ENCODE results near the gene GRIK4. TPM values are rescaled to one million over a fixed set of nuclear protein-coding genes. Genes with fewer than 3 reads are reported as not detected.

Gene GRIK4
- total and polyA plus RNA-seq, 2 of the 4 experiments (the other 2 are of a cell fraction): 0.18 to 0.38 TPM

DNA sequence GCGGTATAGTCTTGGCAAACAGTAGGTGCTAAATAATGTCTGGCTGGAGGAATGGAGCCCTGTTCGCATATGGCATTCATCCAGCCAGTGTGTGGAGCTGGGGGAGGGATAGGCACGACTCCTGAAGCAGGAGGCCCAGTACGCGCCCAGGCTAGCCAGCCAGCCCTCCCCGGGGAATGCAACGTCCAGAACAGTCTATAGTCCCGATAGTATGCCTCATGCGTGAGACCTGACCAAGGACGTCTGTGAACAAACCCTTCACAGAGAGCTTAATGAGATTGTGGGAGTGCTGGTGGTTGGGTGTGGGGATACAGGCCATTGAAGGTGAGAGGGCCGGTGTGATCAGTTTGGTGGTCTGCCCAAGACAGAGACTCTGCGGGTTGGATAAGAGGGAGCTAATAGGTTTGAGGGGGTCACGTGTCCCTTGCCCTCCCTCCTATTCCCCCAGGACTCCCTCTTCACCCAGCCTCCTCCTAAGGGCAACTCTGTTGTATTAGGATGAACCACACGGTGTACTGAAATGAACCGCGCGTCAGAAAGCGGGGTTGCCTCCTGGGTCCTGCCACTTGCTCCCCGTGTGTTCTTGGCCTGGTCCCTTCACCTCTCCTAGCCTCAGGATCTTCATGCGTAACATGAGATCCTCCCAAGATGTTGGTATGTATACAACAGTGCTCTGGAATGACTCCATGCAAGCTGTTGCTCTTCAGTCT is 987 bp upstream of the GRIK4 start:
- no peak overlapping the region for H3K4me2 ChIP-seq (ENCODE audit: low read depth, low read length)
- H4K8ac ChIP-seq (ENCODE audit: low read depth in 2 of 2, low read length in 2 of 2): no peak overlapping the region
- no peak overlapping the region for H3K4ac ChIP-seq (ENCODE audit: low read depth, low read length)
- H3K9me1 ChIP-seq (ENCODE audit: insufficient read depth, low read length): no peaks in the 10 kb centered on the region
- H3K23ac ChIP-seq (ENCODE audit: low read depth, low read length): no peak overlapping the region
- H2BK20ac ChIP-seq (ENCODE audit: low read depth, low read length): no peak overlapping the region
- TF ChIP-seq, protein P1, sequence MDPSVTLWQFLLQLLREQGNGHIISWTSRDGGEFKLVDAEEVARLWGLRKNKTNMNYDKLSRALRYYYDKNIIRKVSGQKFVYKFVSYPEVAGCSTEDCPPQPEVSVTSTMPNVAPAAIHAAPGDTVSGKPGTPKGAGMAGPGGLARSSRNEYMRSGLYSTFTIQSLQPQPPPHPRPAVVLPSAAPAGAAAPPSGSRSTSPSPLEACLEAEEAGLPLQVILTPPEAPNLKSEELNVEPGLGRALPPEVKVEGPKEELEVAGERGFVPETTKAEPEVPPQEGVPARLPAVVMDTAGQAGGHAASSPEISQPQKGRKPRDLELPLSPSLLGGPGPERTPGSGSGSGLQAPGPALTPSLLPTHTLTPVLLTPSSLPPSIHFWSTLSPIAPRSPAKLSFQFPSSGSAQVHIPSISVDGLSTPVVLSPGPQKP (IDR thresholded peaks at IDR 0.05; ENCODE audit: borderline replicate concordance, low read depth, low read length): no peak
- TF ChIP-seq SMC3 (IDR thresholded peaks at IDR 0.05; ENCODE audit: low read depth, low read length) (no peak), RFX5 (IDR thresholded peaks at IDR 0.05; ENCODE audit: low read depth, low read length) (no peak), POLR2A (IDR thresholded peaks at IDR 0.05; ENCODE audit: low read depth, low read length) (no peak), RAD21 (IDR thresholded peaks at IDR 0.05; ENCODE audit: low read length) (no peak), CHD1 (IDR thresholded peaks at IDR 0.05; ENCODE audit: low read depth, low read length) (no peak)
- POLR2A ChIA-PET (ENCODE audit: unreplicated experiment): no interaction called here
- H3K9me3 ChIP-seq (ENCODE audit: control insufficient read depth, insufficient read depth, low read length): no peaks in the 10 kb centered on the region
- WGBS, 2 experiments (ENCODE audit: extremely low coverage in 2 of 2, insufficient read length in 1 of 2): 68% methylated on average over 5 of the region's 20 CpGs; no CpG with 5 or more reads in 1 of the 2 experiments
- BruUV-seq (replicated peaks): no TSS peak
- no peak overlapping the region for H3K56ac ChIP-seq (ENCODE audit: extremely low read depth, insufficient read depth, low read length)
- no peaks in the 10 kb centered on the region for H3K36me3 ChIP-seq (ENCODE audit: control insufficient read depth, insufficient read depth, low read length)
- dilution Hi-C loops (cut with HindIII; ENCODE audit: low sequenced_read_pairs, unreplicated experiment) (no loop called here), intact Hi-C loops (cut with micrococcal nuclease) (loop anchor here (1.0 to 10.0 kb wide), 8 partner anchors 175 to 1080 kb away; no protein-coding TSS in a partner anchor), in situ Hi-C loops (cut with MboI; ENCODE audit: low sequenced_read_pairs) (loop anchor here (5.0 kb wide), 2 partner anchors 177 to 292 kb away; no protein-coding TSS in a partner anchor)
- H3K9ac ChIP-seq (ENCODE audit: low read depth, low read length): no peak overlapping the region
- no peak overlapping the region for H4K91ac ChIP-seq (ENCODE audit: insufficient read depth, low read depth, low read length)
- H2BK120ac ChIP-seq (ENCODE audit: low read depth, low read length): no peak overlapping the region
- no peak overlapping the region for H2AK9ac ChIP-seq (replicated peaks; ENCODE audit: low read depth, low read length, poor library complexity)
- no peak overlapping the region for H2BK5ac ChIP-seq (ENCODE audit: low read depth, low read length, poor library complexity, severe bottlenecking)
- H3K27me3 ChIP-seq (ENCODE audit: control insufficient read depth, insufficient read depth, low read length): peaks cover 4% of the 10 kb centered on the region
- no peak for ATAC-seq (ENCODE audit: low read depth)
- no peaks in the 10 kb centered on the region for H3K4me1 ChIP-seq (ENCODE audit: control insufficient read depth, insufficient read depth, low read length)
- H4K5ac ChIP-seq (ENCODE audit: low read depth, low read length): no peak overlapping the region
- no peak overlapping the region for H2BK15ac ChIP-seq (ENCODE audit: low read depth, low read length)
- DNase-seq: no peak
- H3K79me1 ChIP-seq (ENCODE audit: low read depth in 1 of 2, low read length in 2 of 2): no peaks in the 10 kb centered on the region
- H3K27ac ChIP-seq (ENCODE audit: insufficient read depth, low read length): no peak overlapping the region
- H3K14ac ChIP-seq (replicated peaks; ENCODE audit: low read depth, low read length): no peak overlapping the region
- CTCF ChIA-PET: interaction anchor here (0.6 to 2.3 kb wide), 6 partner anchors 10 to 601 kb away, joined by 3 to 22 read pairs (median 4); no protein-coding TSS in a partner anchor
- H4K20me1 ChIP-seq (ENCODE audit: insufficient read depth, low read length): no peaks in the 10 kb centered on the region
- H2AFZ ChIP-seq (replicated peaks; ENCODE audit: low read length, poor library complexity): peak overlapping the region; percentile 88
- no peak overlapping the region for H3K4me3 ChIP-seq (ENCODE audit: insufficient read depth, low read depth, low read length)
- no peak overlapping the region for H3K18ac ChIP-seq (ENCODE audit: low read depth, low read length)
- H2AK5ac ChIP-seq (ENCODE audit: low read depth, low read length): no peak overlapping the region
